KOPT-K1 (cell line): ENCODE results near the gene SH3GL3.

Experiments used
- H3K27ac ChIP-seq: fragments of 200-600 bp; sonication (generic); 2 replicates; pipeline ENCODE4 v1.5.1; 2016; ENCODE audit warnings: antibody characterized with exemption, mild to moderate bottlenecking, low read depth, low read length; ENCODE audit not compliant: poor library complexity, severe bottlenecking
- H3K36me3 ChIP-seq: fragments of 200-600 bp; sonication (generic); 2 replicates; pipeline ENCODE4 v1.5.1; 2017; ENCODE audit warnings: antibody characterized with exemption, mild to moderate bottlenecking, low read length, moderate library complexity; ENCODE audit not compliant: insufficient read depth
- H3K9me3 ChIP-seq: fragments of 200-600 bp; sonication (generic); 2 replicates; pipeline ENCODE4 v1.5.1; 2017; ENCODE audit warnings: antibody characterized with exemption, low read length, mild to moderate bottlenecking; ENCODE audit not compliant: insufficient read depth, poor library complexity, severe bottlenecking

The SH3GL3 gene

GRCh38 chr15:83446904-83447709 lies at the start of gene SH3GL3:
SH3GL3 (plus strand) TSS chr15:83447341; CDS start chr15:83447534, 193 bp downstream.
- Histone ChIP-seq H3K9me3 (no peaks in the 10 kb centered on the region), H3K27ac (no peak within 1 kb of the TSS), H3K36me3 (no peaks in the 10 kb centered on the region)

GRCh38 chr15:83398626-83399025 lies 48.5 kb upstream of the SH3GL3 start:
- Histone ChIP-seq H3K9me3 (no peaks in the 10 kb centered on the region), H3K27ac (no peak overlapping the region), H3K36me3 (no peaks in the 10 kb centered on the region)

GRCh38 chr15:83404121-83404520 lies 43.0 kb upstream of the SH3GL3 start:
- no peaks in the 10 kb centered on the region for H3K36me3 ChIP-seq
- H3K27ac ChIP-seq, result no peak overlapping the region
- no peaks in the 10 kb centered on the region for H3K9me3 ChIP-seq

GRCh38 chr15:83410532-83410931 lies 36.6 kb upstream of the SH3GL3 start:
- H3K9me3 ChIP-seq, result no peaks in the 10 kb centered on the region
- H3K27ac ChIP-seq, result no peak overlapping the region

GRCh38 chr15:83413054-83413719 lies 34.0 kb upstream of the SH3GL3 start:
- Histone ChIP-seq H3K36me3 (no peaks in the 10 kb centered on the region), H3K9me3 (no peaks in the 10 kb centered on the region), H3K27ac (no peak overlapping the region)

More at GRCh38 chr15:83410532-83410931, 36.6 kb upstream of the SH3GL3 start:
- H3K36me3 ChIP-seq, result no peaks in the 10 kb centered on the region

GRCh38 chr15:83422081-83422480 lies 25.1 kb upstream of the SH3GL3 start:
- Histone ChIP-seq H3K27ac (no peak overlapping the region), H3K36me3 (no peaks in the 10 kb centered on the region), H3K9me3 (no peaks in the 10 kb centered on the region)

- Histone ChIP-seq H3K27ac (no peak overlapping the region), H3K9me3 (no peaks in the 10 kb centered on the region), H3K36me3 (no peaks in the 10 kb centered on the region)
Observed at GRCh38 chr15:83422541-83422940, 24.6 kb upstream of the SH3GL3 start.

GRCh38 chr15:83424101-83424500 lies 23.0 kb upstream of the SH3GL3 start:
- Histone ChIP-seq H3K36me3 (no peaks in the 10 kb centered on the region), H3K27ac (no peak overlapping the region), H3K9me3 (no peaks in the 10 kb centered on the region)

GRCh38 chr15:83430441-83430840 lies 16.7 kb upstream of the SH3GL3 start:
- Histone ChIP-seq H3K9me3 (no peaks in the 10 kb centered on the region), H3K36me3 (no peaks in the 10 kb centered on the region), H3K27ac (no peak overlapping the region)

- Histone ChIP-seq H3K27ac (no peak overlapping the region), H3K9me3 (no peaks in the 10 kb centered on the region), H3K36me3 (no peaks in the 10 kb centered on the region)
Observed at GRCh38 chr15:83431521-83431920, 15.6 kb upstream of the SH3GL3 start.

- Histone ChIP-seq H3K36me3 (no peaks in the 10 kb centered on the region), H3K9me3 (no peaks in the 10 kb centered on the region)
Observed at GRCh38 chr15:83435202-83435601, 11.9 kb upstream of the SH3GL3 start.

GRCh38 chr15:83435782-83436181 lies 11.4 kb upstream of the SH3GL3 start:
- H3K9me3 ChIP-seq, result no peaks in the 10 kb centered on the region
- no peak overlapping the region for H3K27ac ChIP-seq
- no peaks in the 10 kb centered on the region for H3K36me3 ChIP-seq

More at GRCh38 chr15:83435202-83435601, 11.9 kb upstream of the SH3GL3 start:
- no peak overlapping the region for H3K27ac ChIP-seq

- H3K9me3 ChIP-seq, result no peaks in the 10 kb centered on the region
- no peaks in the 10 kb centered on the region for H3K36me3 ChIP-seq
- no peak overlapping the region for H3K27ac ChIP-seq
Observed at GRCh38 chr15:83436513-83437158, 10.5 kb upstream of the SH3GL3 start.

GRCh38 chr15:83443076-83443847 lies 3.9 kb upstream of the SH3GL3 start:
- H3K9me3 ChIP-seq, result no peaks in the 10 kb centered on the region

GRCh38 chr15:83444936-83445335 lies 2.2 kb upstream of the SH3GL3 start:
- Histone ChIP-seq H3K36me3 (no peaks in the 10 kb centered on the region), H3K9me3 (no peaks in the 10 kb centered on the region), H3K27ac (no peak overlapping the region)

More at GRCh38 chr15:83443076-83443847, 3.9 kb upstream of the SH3GL3 start:
- H3K27ac ChIP-seq, result no peak overlapping the region
- no peaks in the 10 kb centered on the region for H3K36me3 ChIP-seq
